ENCODE measurements around the gene LY6G6C. TPM values are rescaled to one million over a fixed set of nuclear protein-coding genes. Genes with fewer than 3 reads are reported as not detected.

LY6G6C gene
- total RNA-seq, 1 experiment from 2014 or later = not detected

DNA sequence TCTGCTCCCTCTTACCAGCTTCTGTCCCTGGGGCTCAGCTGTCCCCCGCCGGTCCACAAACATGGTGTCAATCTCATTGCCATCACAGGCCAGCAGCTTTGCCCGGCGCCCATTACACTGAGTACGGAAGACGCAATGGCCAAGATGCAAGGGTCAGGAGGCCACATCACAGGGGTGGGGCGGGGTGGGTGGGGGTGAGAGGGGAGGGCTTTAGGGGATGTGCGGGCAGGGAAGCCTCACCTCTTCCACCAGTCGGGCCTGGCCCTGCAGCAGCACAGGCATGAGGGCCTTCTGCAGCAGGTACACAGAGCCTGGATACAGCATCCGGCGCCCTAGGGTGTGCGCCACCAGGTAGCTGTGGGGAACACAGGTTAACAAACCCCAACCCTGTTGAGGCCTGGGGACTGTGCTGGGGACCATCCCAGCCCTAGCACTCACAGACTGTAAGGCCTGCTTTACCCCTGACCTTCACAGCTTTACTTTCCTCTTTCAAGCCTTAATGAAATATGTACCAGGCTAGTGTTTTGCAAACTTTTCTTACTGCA is 29.9 kb downstream of the LY6G6C start:
- no peak overlapping the region for H3T11ph ChIP-seq (ENCODE audit: low read length)
- Mint-ChIP-seq H3K36me3 (ENCODE audit: insufficient read depth in 1 of 3, low read depth in 3 of 3) (peaks cover 9 to 61% (median 46%) of the 10 kb centered on the region in 3 experiments; a peak in 6 of 7 replicates), H3K4me1 (peaks cover 5 to 10% of the 10 kb centered on the region in 2 experiments; a peak in 3 of 4 replicates), H3K27me3 (ENCODE audit: low read depth) (no peaks in the 10 kb centered on the region), H3K27ac (no peak overlapping the region), H3K4me3 (no peak overlapping the region), H3K9me3 (no peaks in the 10 kb centered on the region)
- no peak overlapping the region for H2BK5ac ChIP-seq (ENCODE audit: insufficient read length, low read length)
- no peaks in the 10 kb centered on the region for H3K79me2 ChIP-seq (ENCODE audit: insufficient read depth, low read length)
- no peaks in the 10 kb centered on the region for H3K9me3 ChIP-seq (ENCODE audit: control insufficient read depth, low read depth, low read length)
- no peak overlapping the region for H2BK20ac ChIP-seq (ENCODE audit: low read depth, low read length, poor library complexity, severe bottlenecking)
- H3K14ac ChIP-seq (ENCODE audit: insufficient read depth, low read length) = no peak overlapping the region
- H4K20me1 ChIP-seq (ENCODE audit: control insufficient read depth, insufficient read depth, insufficient read length) = no peaks in the 10 kb centered on the region
- no CpG with 5 or more reads among the region's 12 CpGs for WGBS (ENCODE audit: extremely low coverage, insufficient read length, low lambda C conversion rate)
- H2AFZ ChIP-seq (ENCODE audit: low read length) = no peak overlapping the region
- no peaks in the 10 kb centered on the region for H3K27me3 ChIP-seq (ENCODE audit: insufficient read depth, low read length)
- no peak overlapping the region for H2BK15ac ChIP-seq (ENCODE audit: low read depth, low read length)
- no peak overlapping the region for H4K91ac ChIP-seq (ENCODE audit: insufficient read length, low read depth, low read length)
- H3K4me1 ChIP-seq (ENCODE audit: insufficient read depth, low read length) = no peaks in the 10 kb centered on the region
- H3K4ac ChIP-seq (ENCODE audit: low read depth, low read length) = no peak overlapping the region
- no peak overlapping the region for H4K8ac ChIP-seq (replicated peaks; ENCODE audit: insufficient read length, low read depth, low read length)
- no peaks in the 10 kb centered on the region for H3K79me1 ChIP-seq (ENCODE audit: insufficient read depth, low read depth, low read length, poor library complexity, severe bottlenecking)
- H3K9ac ChIP-seq (ENCODE audit: extremely low read depth, insufficient read length, low read length) = no peak overlapping the region
- no peak overlapping the region for H3K56ac ChIP-seq (ENCODE audit: insufficient read length, low read depth, low read length)
- H2BK120ac ChIP-seq (ENCODE audit: low read depth, low read length, poor library complexity, severe bottlenecking) = no peak overlapping the region
- H2BK12ac ChIP-seq (ENCODE audit: insufficient read length, low read depth, low read length) = no peak overlapping the region
- H3K23ac ChIP-seq (ENCODE audit: insufficient read length, low read depth, low read length) = no peak overlapping the region
- TF ChIP-seq, protein P1, sequence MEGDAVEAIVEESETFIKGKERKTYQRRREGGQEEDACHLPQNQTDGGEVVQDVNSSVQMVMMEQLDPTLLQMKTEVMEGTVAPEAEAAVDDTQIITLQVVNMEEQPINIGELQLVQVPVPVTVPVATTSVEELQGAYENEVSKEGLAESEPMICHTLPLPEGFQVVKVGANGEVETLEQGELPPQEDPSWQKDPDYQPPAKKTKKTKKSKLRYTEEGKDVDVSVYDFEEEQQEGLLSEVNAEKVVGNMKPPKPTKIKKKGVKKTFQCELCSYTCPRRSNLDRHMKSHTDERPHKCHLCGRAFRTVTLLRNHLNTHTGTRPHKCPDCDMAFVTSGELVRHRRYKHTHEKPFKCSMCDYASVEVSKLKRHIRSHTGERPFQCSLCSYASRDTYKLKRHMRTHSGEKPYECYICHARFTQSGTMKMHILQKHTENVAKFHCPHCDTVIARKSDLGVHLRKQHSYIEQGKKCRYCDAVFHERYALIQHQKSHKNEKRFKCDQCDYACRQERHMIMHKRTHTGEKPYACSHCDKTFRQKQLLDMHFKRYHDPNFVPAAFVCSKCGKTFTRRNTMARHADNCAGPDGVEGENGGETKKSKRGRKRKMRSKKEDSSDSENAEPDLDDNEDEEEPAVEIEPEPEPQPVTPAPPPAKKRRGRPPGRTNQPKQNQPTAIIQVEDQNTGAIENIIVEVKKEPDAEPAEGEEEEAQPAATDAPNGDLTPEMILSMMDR (conservative IDR thresholded peaks at IDR 0.05) = no peak
- H4K5ac ChIP-seq (ENCODE audit: insufficient read length, low read depth, low read length) = no peak overlapping the region
- DNase-seq = no peak
- H3K23me2 ChIP-seq (ENCODE audit: insufficient read length, low read depth, low read length, poor library complexity, severe bottlenecking) = no peaks in the 10 kb centered on the region
- no peak overlapping the region for H3K27ac ChIP-seq (ENCODE audit: insufficient read length, low read depth, low read length)
- no peak overlapping the region for H3K18ac ChIP-seq (ENCODE audit: insufficient read length, low read depth, low read length)
- H2AK5ac ChIP-seq (ENCODE audit: insufficient read length, low read length) = no peak overlapping the region
- no peak overlapping the region for H3K4me2 ChIP-seq (ENCODE audit: insufficient read depth, insufficient read length, low read length)

Data from H9 (cell line).